ENCODE results near the gene GAGE1.

- TF ChIP-seq CTCF (IDR thresholded peaks at IDR 0.05; ENCODE audit: control extremely low read depth in 1 of 3, insufficient read depth in 1 of 3, low read depth in 1 of 3, low read length in 3 of 3) (peak; percentile 42 to 54 (median 45)), HDAC2 (IDR thresholded peaks at IDR 0.05; ENCODE audit: borderline replicate concordance in 1 of 2, low read depth in 2 of 2, low read length in 2 of 2) (no peak)
Observed at GRCh38 chrX:49627086-49627777, 28.4 kb downstream of the GAGE1 start.
